AG08395 (cell line): ENCODE measurements around the gene CFAP410.

Experiments used
- DNase-seq: peaks from one replicate; pipeline ENCODE4 v3.0.0; 2012; ENCODE audit warnings: mixed read lengths, low spot score

Gene CFAP410

DNA sequence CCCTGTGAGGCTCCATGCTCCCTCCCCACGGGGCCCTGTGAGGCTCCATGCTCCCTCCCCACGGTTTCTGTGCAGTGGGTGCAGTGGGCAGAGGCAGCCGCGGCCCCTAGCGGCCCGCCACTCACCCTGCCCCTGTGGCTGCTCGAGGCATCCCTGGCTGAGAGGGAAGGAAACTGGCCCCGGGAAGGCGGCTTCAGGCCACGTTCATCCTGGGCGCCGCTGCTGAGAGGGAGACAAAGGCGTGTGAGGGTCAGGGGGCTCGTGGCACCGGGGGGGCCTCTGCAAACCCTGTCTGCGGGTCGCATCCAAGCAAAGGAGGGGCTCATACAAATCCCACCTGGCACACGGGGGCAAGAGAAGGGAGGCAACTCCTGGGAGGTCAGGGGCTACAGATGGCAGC is 8.5 kb downstream of the CFAP410 start:
- no peak for DNase-seq

DNA sequence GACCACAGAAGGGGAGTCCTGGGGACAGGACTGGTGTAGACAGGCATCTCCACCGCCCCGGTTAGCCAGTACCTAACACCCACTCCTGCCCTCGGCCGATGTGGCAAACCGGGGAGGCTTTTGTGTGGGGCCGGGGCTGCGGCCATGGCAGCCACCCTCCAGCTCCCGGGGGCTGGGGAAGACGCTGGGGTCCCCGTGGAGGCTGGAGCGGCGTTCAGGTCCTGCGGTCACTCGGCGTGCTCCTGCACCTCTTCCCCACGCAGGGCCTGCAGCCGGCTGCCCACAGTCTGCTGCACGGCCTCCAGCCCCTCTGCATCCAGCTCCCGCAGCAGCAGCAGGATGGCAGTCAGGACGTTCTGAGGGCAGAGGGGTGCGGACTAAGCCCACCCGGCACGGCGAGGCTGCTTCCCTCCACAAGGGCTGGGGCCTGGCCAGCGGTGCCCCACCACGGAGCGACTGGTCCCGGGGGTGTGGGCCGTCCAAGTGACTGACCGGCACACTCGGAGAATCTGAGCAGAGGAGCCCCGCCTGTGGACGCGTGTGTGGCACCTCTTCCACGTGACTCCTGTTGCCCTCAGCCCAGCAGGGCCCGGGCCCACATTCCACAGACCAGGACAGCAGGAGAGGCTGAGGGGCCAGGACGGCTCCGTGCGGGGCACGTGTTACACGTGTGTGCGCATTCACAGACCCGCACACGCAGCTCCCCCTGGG is 9.1 kb downstream of the CFAP410 start:
- DNase-seq, result no peak

DNA sequence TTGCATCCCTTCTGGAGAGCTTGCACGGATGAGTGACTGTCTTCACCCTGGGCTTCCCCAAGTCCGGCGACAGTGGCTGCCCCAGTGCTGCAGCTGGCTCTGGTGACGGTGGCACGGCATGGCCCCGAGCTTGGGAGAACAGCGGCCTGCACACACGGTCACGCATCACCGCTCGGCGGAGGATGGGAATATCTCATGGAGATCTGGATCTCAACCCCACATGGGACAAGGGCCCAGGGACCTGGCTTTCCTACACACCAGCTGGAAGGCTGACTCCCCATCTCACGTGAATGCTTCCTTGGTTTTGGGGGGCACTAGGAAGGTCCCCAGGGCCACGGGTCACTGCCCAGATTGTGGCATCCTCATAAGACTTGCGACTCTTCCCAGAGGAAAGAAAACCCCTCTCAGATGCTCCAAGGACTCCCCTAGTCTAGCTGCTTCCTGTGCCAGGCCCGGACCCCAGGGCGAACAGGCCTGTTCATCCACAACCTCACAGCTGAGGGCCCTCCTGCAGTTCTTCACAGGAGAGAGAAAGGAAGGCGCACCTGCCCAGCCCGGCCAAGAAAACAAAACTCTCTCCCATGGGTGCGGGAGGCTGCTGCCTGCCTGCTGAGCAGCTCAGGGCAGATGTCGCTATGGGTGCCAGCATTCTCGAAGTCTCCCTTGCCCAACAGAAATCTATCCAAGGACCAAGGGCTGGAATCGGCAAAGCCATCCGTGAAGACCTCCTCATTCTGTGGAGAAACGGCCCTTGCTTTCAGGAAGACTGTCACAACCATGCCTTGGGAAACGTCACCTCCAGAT is 9.9 kb downstream of the CFAP410 start:
- DNase-seq, result no peak

DNA sequence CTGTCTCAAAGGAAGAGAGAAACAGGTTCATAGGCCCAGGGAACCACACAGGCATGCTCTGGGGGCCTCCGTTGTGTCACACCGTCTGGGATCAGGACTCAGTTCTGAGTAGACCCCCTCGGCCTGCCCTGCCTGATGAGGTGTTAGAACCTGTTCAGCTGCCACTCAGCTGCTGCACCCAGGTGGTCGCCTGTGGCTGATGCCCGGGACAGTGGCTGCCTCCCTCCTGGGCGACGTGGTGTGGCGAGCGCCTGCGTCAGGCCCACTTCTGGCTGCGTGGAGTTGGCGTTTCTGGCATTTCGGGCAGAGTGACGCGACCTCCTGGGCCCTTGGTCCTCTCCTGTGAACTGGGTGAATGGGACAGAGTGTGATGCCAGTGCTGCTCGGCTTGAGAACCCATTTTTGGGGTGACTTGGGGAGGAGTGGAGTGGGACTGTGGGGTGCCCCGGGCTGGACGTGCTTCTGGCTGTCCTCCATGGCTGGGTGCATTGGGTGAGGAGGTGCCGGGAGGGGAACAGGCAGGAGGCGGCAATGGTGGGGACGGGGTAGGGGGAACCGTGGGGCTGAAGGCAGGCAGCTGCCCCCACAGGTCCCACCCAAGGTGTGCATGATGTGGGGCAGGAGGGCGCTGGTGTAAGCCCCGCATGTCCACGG is 10.8 kb downstream of the CFAP410 start:
- no peak for DNase-seq

DNA sequence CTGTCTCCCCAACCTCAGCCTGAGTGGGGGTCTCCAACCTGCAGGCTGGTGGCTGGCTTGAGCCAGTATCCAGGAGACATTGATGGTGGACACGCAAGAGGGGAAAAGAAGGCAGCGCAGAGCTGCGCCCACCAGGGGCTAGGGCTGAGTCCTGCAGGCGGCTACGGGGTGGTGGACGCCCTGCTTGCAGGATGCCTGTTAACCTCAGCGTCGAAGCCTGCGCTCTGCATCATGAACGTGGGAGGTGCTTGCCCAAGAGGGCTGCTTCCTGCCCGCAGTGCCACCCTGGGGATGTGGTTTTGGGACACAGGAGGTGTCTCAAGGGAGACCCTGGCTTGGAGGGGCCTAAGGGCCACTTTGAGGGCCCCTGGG is 11.6 kb downstream of the CFAP410 start:
- no peak for DNase-seq

DNA sequence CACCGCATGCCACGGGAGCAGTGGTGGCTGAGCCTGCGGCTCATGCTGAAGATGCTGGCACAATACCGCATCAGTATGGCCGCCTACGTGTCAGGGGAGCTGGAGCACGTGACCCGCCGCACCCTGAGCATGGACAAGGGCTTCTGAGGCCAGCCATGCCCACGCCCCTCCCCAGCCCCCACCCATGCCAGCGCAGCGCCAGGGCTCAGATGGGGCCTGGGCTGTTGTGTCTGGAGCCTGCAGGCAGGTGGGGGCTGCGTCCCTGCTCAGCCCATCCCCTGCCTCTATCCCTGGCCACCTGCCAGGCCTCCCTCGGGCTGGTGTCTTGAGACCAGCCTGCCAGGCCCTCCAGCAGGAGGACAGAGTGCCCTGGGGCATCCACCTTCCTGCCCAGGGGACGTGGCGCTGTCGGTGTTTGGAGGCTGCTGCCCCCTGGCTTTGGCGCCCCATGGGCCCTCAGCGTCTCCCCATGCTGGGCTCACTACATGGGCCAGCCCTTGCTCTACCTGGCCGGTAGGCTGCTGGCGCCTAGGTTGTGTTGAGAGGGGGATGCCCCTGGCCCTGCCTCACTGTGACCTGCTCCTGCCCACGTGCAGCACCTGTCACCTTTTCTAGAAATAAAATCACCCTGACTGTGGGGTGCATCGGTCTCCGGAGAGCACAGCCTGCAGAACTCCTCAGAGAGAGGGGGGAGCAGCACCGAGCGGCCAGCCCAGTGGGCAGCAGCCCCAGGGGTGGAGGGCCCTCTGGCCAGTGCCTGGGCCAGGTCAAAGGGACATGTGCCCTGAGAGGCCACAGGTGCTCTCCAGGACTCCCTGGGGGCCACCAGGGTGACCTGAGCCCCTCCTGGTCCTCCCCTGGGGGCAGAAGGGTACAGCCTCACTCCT is 12.2 kb downstream of the CFAP410 start:
- DNase-seq, result no peak

DNA sequence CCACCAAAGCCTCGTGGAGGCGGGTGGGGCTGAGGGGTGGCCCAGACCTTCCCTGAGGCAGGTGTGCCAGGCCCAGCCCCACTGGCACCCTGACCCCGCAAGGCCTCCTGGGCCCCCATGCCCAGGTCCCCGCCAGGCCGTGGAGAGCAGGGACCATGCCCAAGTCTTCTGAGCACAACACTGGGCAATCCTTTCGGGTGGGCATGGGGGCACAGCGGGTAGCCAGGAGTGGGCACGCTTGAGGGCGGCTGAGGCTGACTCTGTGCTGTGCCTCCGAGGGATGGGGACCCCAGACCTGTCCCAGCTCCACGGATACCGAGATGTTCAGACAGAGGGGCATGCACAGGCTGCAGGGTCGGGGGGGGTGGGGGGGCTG is 12.9 kb downstream of the CFAP410 start:
- no peak for DNase-seq

DNA sequence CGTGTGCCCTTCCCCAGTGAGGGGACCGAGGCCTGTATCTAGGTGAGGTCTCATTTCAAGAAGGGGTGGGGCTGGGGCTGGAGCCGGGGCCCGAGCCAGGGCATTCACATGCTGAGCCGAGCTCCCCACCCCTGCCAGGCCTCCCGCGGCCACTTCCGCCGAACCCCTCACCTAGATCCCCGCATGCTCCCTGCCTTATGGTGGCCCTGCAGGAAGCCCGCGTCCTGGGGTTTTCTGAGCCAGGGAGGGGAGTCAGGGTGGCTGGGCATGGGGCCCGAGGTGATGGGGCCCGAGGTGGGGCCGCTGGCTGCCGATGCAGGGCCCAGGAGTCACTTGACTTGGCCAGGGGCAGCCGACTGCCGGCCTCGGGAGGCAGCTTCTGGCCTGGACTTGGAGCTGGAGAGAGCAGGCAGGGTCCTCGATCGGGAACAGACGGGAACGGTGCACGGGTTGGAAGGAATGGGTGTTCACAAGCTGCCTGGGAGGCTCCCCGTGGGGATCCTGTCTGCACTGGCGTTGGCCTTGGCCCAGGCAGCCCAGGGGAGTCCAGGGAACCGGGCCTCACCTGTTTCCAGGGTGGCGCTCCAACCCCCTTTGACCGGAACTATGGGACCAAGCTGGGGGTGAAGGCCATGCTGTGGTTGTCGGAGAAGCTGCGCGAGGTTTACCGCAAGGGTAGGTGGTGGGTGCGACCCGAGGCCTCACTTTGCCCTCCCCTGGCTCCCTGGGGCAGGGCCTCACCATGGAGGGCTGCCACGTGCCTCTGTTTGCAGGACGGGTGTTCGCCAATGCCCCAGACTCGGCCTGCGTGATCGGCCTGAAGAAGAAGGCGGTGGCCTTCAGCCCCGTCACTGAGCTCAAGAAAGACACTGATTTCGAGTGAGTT is 13.6 kb downstream of the CFAP410 start:
- DNase-seq, result no peak

DNA sequence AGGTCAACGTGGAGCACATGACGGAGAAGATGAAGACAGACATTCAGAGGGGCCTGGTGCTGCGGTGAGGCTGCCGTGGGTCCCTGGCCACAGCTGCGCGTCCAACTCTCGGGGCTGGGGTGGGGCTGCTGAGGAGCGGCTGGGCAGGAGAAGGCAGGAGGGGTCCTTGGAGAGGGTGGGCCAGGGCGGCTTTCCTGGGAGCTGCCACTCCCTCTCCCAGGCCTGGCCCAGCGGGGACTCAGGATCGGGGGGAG is 14.4 kb downstream of the CFAP410 start:
- no peak for DNase-seq

DNA sequence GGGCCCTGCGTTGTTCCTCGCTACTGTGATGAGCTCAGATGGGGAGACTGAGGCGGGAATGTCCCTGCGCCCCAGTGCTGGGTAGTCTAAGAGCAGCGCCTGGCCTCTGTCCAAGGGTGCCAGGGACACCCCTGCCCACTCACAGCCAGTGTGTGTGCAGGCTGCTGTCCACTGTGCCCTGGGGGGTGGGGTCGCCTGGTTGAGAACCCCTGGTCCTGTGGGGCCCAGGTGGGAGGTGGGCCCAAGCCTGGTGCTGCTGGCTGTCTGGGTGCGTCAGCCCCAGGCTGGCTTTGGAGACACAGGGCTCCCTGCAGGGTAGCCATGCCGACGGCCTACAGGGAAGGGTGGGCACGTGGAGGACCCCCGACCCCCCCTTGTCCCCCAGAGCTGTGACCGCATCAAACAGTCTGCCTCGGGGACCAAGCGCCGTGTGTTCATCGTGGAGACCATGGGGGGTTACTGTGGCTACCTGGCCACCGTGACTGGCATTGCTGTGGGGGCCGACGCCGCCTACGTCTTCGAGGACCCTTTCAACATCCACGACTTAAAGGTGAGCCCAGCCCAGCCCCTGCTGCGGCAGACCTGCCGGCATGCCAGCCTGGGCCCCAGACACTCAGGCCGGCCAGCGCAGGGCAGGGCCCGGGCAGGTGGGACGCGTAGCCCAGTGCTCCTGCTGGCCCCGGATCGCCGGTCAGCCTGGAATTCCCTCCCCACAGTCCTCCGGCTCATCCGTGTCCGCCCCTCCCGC is 14.9 kb downstream of the CFAP410 start:
- no peak for DNase-seq

DNA sequence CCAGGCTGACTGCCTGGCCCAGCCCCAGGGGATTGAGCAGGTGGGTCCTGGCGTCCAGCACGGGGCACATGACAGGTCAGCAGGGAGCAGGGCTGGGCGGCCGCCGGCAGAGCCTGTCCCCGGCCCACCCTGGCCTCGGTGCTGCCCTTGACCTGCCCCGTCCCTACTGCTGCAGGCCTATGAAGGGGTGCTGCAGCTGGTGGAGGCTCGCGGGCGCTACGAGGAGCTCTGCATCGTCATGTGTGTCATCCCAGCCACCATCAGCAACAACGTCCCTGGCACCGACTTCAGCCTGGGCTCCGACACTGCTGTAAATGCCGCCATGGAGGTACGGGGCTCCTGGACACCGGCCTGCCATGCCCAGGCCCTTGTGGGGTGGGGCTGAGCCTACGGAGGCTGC is 15.6 kb downstream of the CFAP410 start:
- no peak for DNase-seq

DNA sequence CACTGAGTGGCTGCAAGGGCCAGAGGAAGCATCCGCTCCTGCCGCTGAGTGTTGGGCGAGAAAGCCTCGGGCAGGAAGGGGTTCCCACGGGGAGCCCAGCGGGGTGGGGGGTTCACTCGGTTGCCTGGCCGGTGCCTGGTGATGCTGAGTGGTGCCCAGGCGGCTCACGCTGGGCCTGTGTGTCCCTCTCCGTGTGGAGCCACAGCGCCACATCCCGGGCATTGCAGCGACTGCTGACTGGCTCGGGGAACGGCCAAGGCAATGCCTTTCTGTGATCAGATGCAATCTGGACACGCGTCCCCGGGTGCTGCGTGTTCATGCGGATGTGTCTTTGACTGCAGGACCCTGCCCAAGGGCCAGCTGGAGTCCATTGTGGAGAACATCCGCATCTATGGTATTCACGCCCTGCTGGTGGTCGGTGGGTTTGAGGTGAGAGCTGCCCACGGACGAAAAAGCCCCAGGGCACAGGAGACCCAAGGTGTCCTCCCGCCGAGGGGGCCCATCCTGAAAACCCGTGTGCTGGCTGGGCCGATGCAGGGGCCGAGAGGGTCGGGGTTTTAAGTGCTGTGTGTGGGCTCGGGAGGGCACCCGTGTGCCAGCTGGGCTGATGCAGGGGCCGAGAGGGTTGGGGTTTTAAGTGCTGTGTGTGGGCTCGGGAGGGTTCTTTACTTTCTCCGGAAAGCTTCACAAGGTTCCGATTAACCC is 16.4 kb downstream of the CFAP410 start:
- no peak for DNase-seq

DNA sequence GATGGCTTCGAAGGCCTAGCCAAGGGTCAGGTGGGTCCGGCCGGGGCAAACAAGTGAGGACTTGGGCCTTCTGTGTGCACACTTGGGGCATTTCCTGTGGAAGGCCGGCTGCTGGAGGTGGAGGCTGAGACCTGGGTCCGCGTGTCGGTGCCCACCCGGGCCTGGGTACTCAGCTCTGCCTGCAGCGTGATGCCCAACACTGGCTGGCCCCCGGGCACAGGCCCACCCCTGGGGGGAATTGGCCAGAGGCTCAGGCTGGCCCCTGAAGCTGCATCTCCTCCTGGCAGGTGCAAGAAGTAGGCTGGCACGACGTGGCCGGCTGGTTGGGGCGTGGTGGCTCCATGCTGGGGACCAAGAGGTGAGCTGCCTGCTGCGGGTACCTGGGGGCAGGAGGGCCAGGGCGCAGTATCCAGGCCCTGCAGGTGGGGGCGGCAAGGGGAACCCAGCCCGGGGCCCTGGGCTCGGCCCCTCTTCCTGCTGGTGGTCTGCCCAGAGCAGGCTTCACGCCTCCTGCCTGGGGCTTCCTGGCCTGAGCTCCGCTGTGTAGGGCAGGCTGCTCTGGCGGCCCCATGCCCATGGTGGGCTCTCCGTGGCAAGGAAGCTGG is 17.2 kb downstream of the CFAP410 start:
- DNase-seq, result no peak

DNA sequence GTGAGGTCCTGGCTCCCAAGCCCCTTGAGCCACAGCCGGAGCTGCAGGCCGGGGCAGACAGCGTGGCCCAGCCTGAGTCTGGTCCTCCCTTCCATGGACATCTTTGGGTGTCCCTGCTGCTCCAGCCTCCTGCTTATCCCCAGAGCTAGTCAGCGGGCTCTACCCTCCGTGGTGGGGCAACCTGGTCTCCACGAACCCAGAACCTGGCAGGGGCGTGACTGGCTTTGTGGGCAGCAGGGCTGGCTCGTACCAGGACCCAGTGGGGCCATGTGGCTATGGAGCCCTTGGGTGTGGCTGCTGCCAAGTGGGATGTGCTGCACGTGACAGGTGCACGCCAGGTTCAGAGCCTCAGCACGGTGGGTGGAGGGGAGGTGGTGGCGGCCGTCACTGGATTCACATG is 18.3 kb downstream of the CFAP410 start:
- no peak for DNase-seq

DNA sequence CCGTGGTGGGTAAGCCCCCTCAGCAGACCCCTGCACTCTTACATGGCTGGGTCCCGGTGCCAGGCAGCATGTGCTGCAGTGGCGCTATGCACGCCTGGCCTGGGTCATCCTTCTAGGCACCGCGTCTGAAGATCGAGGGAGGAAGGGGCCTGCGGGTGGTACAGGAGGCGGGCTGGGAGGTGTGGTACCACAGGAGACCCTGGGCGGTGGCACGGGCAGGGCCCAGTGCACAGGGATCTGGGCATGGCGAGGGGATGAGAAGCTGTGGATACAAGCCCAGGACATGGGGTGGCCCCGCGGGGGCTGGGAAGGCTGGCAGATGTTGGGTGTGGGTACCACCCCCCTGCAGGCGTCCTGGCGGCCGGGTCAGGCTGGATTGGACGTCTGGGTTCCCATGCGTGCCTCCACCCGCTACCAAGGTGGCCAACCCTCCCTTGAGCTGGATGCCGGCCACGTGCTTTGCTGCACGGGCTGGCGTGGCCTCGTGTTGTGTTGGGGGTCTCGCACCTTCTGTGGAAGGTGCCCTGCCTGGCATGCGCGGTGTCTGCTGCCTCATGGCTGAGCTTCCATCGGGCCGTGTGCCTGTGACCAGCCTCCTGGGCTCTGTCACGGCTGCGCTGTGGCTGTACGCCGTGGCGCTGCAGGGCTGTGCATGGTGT is 19.7 kb downstream of the CFAP410 start:
- no peak for DNase-seq

DNA sequence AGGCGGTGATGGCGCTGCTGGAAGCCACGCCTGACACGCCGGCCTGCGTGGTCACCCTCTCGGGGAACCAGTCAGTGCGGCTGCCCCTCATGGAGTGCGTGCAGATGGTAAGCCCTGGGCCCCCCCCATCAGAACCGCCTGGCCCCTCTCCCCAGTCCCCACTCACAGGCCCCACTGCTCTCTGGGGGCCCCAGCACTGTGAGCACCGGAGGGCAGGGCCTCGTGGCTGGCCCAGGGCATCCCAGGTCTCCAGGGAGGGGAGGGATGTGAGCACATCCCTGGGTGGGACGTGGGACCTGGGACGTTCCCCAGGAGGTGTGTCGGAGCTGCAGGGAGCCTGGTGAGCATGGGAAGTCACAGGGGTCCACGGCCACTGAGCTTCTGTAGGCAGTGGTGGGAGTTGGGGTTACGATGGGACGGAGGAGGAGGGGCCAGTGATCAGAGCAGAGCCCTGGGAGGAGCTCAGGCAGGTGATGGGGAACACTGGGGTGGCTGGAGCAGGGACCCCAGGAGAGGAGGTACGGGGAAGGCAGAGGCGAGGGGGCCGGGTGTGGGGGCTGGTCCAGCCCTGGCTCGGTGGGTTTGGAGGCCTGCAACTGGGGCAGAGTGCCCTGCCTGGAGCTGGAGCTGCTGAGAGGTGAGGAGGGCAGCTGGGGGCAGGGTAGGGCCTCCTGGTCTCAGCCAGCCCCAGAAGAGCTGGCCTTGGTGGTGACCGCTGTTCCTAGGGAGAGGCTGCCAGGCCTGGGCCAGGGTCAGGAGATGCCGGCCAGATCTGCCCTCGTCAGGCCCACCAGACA is 20.5 kb downstream of the CFAP410 start:
- no peak for DNase-seq

DNA sequence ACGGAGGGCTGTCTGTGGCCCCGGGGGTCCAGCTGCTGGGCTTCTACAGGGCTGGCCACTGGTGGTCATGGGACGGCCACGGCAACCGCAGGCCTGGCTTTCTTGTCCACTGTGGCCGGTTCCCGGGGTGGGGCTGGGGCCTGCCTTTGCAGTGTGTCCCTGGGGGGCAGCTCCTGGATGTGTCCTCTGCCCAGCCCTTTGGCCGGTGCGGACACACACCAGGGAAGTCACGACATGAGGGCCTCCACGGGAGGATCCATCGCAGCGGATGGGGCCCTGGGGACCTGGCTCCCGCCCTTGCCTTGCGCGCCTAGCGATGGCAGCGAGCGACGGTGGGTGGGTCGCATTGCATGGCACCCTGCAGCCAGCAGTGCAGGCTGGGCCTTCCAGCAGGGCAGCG is 21.3 kb downstream of the CFAP410 start:
- no peak for DNase-seq

DNA sequence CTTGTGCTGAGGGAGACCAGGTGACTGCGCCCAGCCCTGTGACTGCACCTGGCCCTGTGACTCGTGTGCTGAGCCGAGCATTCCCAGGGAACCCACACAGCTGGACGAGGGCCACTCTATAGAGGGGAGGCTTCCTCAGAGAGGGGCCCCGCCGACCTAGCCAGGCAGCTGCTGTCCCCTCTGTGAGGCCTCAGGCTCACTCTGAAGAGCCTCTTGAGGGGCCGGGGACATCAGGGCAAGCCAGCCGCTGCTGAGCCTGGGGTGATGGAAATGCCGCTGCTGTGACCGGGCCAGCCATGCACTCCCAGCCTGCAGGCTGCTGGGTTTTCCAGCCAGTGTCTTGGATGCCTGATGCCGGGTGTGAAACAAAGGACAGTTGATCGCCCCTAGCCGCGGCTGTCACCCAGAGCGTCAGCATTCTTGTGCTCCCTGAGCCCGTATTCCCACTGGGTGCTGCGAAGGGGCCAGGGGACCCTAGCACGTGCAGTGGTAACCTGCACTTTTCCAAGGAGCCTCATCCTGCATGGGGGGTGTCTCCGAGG is 21.9 kb downstream of the CFAP410 start:
- no peak for DNase-seq
